ENCODE measurements around the gene CCDC86. TPM values are rescaled to one million over a fixed set of nuclear protein-coding genes. Genes with fewer than 3 reads are reported as not detected.

Gene CCDC86
- total RNA-seq, 1 donor from 2014 or later = 26.3 TPM

DNA sequence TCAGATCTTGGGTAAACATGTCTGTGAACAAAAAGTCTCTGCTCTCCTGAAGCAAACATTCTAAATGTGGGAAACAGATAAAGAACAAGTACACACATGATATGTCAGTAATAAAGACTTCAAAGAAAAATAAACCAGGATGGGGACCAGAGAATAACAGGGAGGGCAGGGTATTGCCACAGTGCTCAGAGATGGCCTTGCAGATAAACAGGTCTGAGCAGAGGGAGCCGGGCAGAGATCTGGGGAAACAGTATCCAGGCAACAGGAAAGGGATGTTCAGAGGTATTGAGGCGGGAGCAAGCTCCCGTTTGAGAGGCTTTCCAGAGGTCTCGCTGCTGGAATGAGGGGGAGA lies 2.9 kb downstream of the CCDC86 start:
- H3K27me3 ChIP-seq = no peaks in the 10 kb centered on the region
- H3K4me1 ChIP-seq = peaks cover 38% of the 10 kb centered on the region
- no peak for DNase-seq (ENCODE audit: extremely low spot score in 2 of 2)
- no peak overlapping the region for H3K27ac ChIP-seq
- TF ChIP-seq, protein P1, sequence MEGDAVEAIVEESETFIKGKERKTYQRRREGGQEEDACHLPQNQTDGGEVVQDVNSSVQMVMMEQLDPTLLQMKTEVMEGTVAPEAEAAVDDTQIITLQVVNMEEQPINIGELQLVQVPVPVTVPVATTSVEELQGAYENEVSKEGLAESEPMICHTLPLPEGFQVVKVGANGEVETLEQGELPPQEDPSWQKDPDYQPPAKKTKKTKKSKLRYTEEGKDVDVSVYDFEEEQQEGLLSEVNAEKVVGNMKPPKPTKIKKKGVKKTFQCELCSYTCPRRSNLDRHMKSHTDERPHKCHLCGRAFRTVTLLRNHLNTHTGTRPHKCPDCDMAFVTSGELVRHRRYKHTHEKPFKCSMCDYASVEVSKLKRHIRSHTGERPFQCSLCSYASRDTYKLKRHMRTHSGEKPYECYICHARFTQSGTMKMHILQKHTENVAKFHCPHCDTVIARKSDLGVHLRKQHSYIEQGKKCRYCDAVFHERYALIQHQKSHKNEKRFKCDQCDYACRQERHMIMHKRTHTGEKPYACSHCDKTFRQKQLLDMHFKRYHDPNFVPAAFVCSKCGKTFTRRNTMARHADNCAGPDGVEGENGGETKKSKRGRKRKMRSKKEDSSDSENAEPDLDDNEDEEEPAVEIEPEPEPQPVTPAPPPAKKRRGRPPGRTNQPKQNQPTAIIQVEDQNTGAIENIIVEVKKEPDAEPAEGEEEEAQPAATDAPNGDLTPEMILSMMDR (IDR thresholded peaks at IDR 0.05) = no peak
- no peak for TF ChIP-seq POLR2A (IDR thresholded peaks at IDR 0.05)
- no peak for TF ChIP-seq POLR2AphosphoS5 (IDR thresholded peaks at IDR 0.05; ENCODE audit: insufficient read depth in 1 of 2, low read depth in 1 of 2)
- intact Hi-C loops (cut with DNase I) = loop anchor here (5.0 kb wide), 1 partner anchor 62 kb away; the partner anchor contains the start of gene PRPF19
- no peak overlapping the region for H3K4me3 ChIP-seq
- H3K36me3 ChIP-seq = peaks cover 0 to 23% of the 10 kb centered on the region in 2 donors
- H3K9me3 ChIP-seq = no peaks in the 10 kb centered on the region

DNA sequence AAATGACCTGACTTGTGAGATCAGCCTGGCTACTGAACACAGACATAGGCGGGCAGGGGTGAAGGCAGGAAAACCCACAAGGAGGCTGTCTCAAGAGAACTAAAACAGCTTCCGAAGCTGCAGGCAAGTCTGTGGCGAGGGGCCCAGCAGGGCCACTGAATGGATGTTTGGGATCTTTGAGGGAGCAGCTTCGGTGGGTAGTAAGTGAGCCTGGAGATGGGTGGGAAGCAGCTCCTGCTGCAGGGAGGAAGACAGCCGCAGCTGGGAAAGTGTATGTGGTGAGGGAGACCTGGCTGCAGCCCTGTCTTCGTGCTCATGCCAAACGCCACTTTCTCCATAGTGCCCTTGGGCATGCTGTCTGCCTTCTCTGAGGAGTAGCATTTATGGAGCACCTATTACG lies 3.4 kb downstream of the CCDC86 start:
- H3K4me3 ChIP-seq = no peak overlapping the region
- no peak for DNase-seq (ENCODE audit: extremely low spot score in 2 of 2)
- H3K4me1 ChIP-seq = peaks cover 38% of the 10 kb centered on the region
- TF ChIP-seq POLR2AphosphoS5 (IDR thresholded peaks at IDR 0.05; ENCODE audit: insufficient read depth in 1 of 2, low read depth in 1 of 2) (no peak), POLR2A (IDR thresholded peaks at IDR 0.05) (no peak)
- TF ChIP-seq, protein P1 (IDR thresholded peaks at IDR 0.05) = no peak
- intact Hi-C loops (cut with DNase I) = no loop called here
- H3K9me3 ChIP-seq = no peaks in the 10 kb centered on the region
- H3K27ac ChIP-seq = no peak overlapping the region
- no peaks in the 10 kb centered on the region for H3K27me3 ChIP-seq
- peaks cover 0 to 28% of the 10 kb centered on the region in 2 donors for H3K36me3 ChIP-seq

DNA sequence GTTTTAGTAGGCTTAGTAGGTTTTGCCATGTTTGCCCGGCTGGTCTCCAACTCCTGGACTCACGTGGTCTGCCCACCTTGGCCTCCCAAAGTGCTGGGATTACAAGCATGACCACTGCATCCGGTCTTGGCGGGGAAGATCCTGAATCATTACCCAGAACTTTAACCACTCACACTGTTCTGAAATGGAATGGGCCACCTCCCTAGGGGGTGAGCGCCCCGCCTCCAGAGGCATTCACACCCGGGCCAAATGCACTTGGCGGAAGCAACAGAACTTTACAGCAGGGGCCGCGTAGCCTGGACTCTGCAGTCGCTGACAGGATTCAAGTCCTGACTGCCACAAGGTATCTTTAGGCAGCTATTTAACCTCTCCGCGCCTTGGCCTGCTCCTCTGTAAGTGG lies 5.4 kb downstream of the CCDC86 start:
- Histone ChIP-seq H3K4me3 (no peak overlapping the region), H3K36me3 (peaks cover 0 to 38% of the 10 kb centered on the region in 2 donors), H3K9me3 (no peaks in the 10 kb centered on the region), H3K27me3 (no peaks in the 10 kb centered on the region), H3K4me1 (peaks cover 26% of the 10 kb centered on the region), H3K27ac (no peak overlapping the region)
- TF ChIP-seq POLR2A (IDR thresholded peaks at IDR 0.05) = no peak
- TF ChIP-seq, protein P1 (IDR thresholded peaks at IDR 0.05) = no peak
- no peak for TF ChIP-seq POLR2AphosphoS5 (IDR thresholded peaks at IDR 0.05; ENCODE audit: insufficient read depth in 1 of 2, low read depth in 1 of 2)
- intact Hi-C loops (cut with DNase I) = no loop called here
- DNase-seq (ENCODE audit: extremely low spot score in 2 of 2) = no peak

DNA sequence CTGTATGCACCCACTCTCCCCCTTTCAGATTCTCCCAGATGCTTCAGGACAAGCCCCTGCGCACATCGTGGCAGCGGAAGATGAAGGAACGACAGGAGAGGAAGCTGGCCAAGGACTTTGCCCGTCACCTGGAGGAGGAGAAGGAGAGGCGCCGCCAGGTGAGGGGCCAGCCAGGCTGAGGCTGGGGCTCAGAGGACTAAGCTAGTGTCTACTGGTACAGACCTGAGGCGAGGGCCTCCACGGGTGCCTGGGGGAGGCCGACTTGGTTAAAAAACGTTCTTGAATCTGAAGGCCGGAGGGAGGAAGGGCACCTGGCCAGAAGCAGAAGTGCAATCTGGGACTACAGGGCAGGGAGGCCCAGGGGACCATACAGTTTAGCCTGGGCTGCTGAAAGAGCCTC lies 6.0 kb downstream of the CCDC86 start:
- no peaks in the 10 kb centered on the region for H3K27me3 ChIP-seq
- H3K4me3 ChIP-seq = no peak overlapping the region
- H3K27ac ChIP-seq = no peak overlapping the region
- DNase-seq (ENCODE audit: extremely low spot score in 2 of 2) = no peak
- H3K4me1 ChIP-seq = peaks cover 20% of the 10 kb centered on the region
- H3K9me3 ChIP-seq = no peaks in the 10 kb centered on the region
- intact Hi-C loops (cut with DNase I) = no loop called here
- H3K36me3 ChIP-seq = peaks cover 0 to 38% of the 10 kb centered on the region in 2 donors
- TF ChIP-seq, protein P1 (IDR thresholded peaks at IDR 0.05) = no peak
- TF ChIP-seq POLR2A (IDR thresholded peaks at IDR 0.05) (no peak), POLR2AphosphoS5 (IDR thresholded peaks at IDR 0.05; ENCODE audit: insufficient read depth in 1 of 2, low read depth in 1 of 2) (no peak)

DNA sequence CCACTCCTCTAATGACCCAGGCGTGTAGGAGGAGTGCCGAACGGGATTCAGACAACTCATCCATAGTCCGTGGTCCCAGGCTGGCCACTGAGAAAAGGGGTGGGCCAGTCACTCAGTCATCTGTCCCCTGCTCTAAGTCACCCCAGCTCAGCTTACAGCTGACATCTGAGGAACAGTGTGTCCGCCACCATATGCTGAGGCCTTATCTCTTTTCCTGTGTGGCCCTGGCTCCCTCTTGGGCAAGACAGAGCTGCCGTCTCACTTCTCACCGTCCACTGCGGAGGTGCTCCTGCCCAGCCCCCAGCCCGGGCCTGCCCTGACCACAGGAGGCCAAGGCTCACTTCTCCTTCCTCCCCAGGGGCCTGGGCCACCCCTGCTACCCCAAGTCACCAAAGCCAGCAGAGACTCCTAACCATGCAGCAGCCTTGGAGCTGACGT lies 6.8 kb downstream of the CCDC86 start:
- Histone ChIP-seq H3K4me1 (peaks cover 13% of the 10 kb centered on the region), H3K9me3 (no peaks in the 10 kb centered on the region), H3K27ac (no peak overlapping the region), H3K4me3 (no peak overlapping the region), H3K27me3 (no peaks in the 10 kb centered on the region), H3K36me3 (peaks cover 0 to 38% of the 10 kb centered on the region in 2 donors)
- intact Hi-C loops (cut with DNase I) = no loop called here
- TF ChIP-seq POLR2A (IDR thresholded peaks at IDR 0.05) (no peak), POLR2AphosphoS5 (IDR thresholded peaks at IDR 0.05; ENCODE audit: insufficient read depth in 1 of 2, low read depth in 1 of 2) (no peak)
- TF ChIP-seq, protein P1 (IDR thresholded peaks at IDR 0.05) = no peak
- no peak for DNase-seq (ENCODE audit: extremely low spot score in 2 of 2)

Data from vagina (tissue), 2 donors.